ENCODE results near the gene ADAMTS14. TPM values are rescaled to one million over a fixed set of nuclear protein-coding genes. Genes with fewer than 3 reads are reported as not detected.

ADAMTS14 gene
- total RNA-seq, 2 experiments from 2014 or later: 0.16 to 0.25 TPM

DNA sequence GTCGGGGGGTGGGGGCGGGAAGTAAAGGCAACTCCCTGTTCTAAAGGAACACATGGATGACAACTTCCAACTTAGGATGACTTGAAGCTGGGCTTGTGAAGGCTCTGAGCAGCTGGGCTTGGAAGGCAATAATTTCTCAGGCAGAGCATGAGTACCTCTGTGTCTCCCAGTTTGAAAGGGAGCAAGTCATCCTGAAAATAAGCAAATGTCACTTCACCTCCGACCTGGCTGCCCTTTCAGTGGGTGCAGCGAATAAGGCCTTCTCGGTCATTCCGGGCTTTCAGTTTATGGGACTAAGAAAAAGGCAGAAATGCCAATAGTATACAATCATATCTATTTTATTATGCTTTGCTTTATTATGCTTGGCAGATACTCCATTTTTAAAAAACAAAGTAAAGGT, 15.3 kb upstream of the ADAMTS14 start:
- no peaks in the 10 kb centered on the region for H3K27me3 Mint-ChIP-seq
- no peak for ATAC-seq
- H3K9me3 Mint-ChIP-seq: peaks cover 6% of the 10 kb centered on the region
- TF ChIP-seq, protein P1, sequence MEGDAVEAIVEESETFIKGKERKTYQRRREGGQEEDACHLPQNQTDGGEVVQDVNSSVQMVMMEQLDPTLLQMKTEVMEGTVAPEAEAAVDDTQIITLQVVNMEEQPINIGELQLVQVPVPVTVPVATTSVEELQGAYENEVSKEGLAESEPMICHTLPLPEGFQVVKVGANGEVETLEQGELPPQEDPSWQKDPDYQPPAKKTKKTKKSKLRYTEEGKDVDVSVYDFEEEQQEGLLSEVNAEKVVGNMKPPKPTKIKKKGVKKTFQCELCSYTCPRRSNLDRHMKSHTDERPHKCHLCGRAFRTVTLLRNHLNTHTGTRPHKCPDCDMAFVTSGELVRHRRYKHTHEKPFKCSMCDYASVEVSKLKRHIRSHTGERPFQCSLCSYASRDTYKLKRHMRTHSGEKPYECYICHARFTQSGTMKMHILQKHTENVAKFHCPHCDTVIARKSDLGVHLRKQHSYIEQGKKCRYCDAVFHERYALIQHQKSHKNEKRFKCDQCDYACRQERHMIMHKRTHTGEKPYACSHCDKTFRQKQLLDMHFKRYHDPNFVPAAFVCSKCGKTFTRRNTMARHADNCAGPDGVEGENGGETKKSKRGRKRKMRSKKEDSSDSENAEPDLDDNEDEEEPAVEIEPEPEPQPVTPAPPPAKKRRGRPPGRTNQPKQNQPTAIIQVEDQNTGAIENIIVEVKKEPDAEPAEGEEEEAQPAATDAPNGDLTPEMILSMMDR (IDR thresholded peaks at IDR 0.05): no peak
- intact Hi-C loops (cut with micrococcal nuclease): no loop called here
- POLR2A ChIA-PET: no interaction called here
- CTCF ChIA-PET: interaction anchor here (0.9 kb wide), 2 partner anchors 37 to 98 kb away, joined by 3 to 4 read pairs; no protein-coding TSS in a partner anchor
- H3K36me3 Mint-ChIP-seq (ENCODE audit: low read depth): no peaks in the 10 kb centered on the region
- H3K4me3 Mint-ChIP-seq: no peak overlapping the region
- H3K27ac Mint-ChIP-seq: no peak overlapping the region
- DNase-seq: no peak
- peaks cover 15% of the 10 kb centered on the region for H3K4me1 Mint-ChIP-seq (ENCODE audit: low read depth)

GRCh38 chr10:70658582-70659136, 13.6 kb upstream of the ADAMTS14 start:
- no peaks in the 10 kb centered on the region for H3K36me3 Mint-ChIP-seq (ENCODE audit: low read depth)
- TF ChIP-seq, protein P1 (IDR thresholded peaks at IDR 0.05): no peak
- POLR2A ChIA-PET: no interaction called here

DNA sequence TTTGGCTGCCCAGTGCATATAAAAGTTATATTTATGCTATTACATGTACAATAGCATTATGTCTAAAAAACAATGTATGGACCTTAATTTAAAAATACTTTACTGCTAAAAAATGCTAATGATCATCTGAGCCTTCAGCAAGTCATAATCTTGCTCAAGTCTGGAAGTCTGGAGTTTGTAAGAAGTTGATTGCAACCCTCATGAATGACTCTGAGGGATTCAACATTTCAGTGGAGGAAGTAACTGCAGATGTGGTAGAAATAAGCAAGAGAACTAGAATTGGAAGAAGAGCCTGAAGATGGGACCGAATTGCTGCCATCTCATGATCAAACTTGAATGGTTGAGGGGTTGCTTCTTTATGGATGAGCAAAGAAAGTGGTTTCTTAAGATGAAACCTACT, 13.0 kb upstream of the ADAMTS14 start:
- ATAC-seq: no peak
- H3K4me3 Mint-ChIP-seq: no peak overlapping the region
- CTCF ChIA-PET: no interaction called here
- H3K27me3 Mint-ChIP-seq: no peaks in the 10 kb centered on the region
- no peak for DNase-seq
- H3K4me1 Mint-ChIP-seq (ENCODE audit: low read depth): peaks cover 15% of the 10 kb centered on the region
- H3K27ac Mint-ChIP-seq: no peak overlapping the region
- H3K36me3 Mint-ChIP-seq (ENCODE audit: low read depth): no peaks in the 10 kb centered on the region
- POLR2A ChIA-PET: no interaction called here
- intact Hi-C loops (cut with micrococcal nuclease): no loop called here
- TF ChIP-seq, protein P1 (IDR thresholded peaks at IDR 0.05): no peak
- peaks cover 5% of the 10 kb centered on the region for H3K9me3 Mint-ChIP-seq

More at GRCh38 chr10:70658582-70659136, 13.6 kb upstream of the ADAMTS14 start:
- CTCF ChIA-PET: interaction anchor here (1.0 kb wide), 1 partner anchor 100 kb away, joined by 3 read pairs; no protein-coding TSS in a partner anchor
- no peak overlapping the region for H3K4me3 Mint-ChIP-seq
- peaks cover 15% of the 10 kb centered on the region for H3K4me1 Mint-ChIP-seq (ENCODE audit: low read depth)
- ATAC-seq (no peak), DNase-seq (no peak)
- no peak overlapping the region for H3K27ac Mint-ChIP-seq
- intact Hi-C loops (cut with micrococcal nuclease): no loop called here
- no peaks in the 10 kb centered on the region for H3K27me3 Mint-ChIP-seq
- H3K9me3 Mint-ChIP-seq: peaks cover 5% of the 10 kb centered on the region

DNA sequence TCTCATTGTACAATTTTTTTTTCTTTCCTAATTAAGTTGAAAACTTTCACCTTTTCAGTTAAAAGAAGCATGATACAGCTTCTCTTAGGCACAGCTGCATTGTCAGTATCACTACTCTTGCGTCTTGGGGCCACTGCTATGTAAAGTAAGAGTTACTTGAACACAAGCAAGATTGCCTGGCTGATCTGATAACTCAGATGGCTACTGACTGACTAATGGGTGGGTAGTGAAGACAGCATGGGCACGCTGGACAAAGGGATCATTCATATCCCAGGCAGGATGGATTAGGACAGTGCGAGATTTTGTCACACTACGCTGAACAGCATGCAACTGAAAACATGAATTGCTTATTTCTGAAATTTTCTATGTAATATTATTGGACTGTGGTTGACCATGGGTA, 11.6 kb upstream of the ADAMTS14 start:
- ATAC-seq: no peak
- Mint-ChIP-seq H3K27ac (no peak overlapping the region), H3K36me3 (ENCODE audit: low read depth) (no peaks in the 10 kb centered on the region), H3K9me3 (peaks cover 5% of the 10 kb centered on the region), H3K4me1 (ENCODE audit: low read depth) (peaks cover 15% of the 10 kb centered on the region), H3K4me3 (no peak overlapping the region), H3K27me3 (no peaks in the 10 kb centered on the region)
- CTCF ChIA-PET: no interaction called here
- intact Hi-C loops (cut with micrococcal nuclease): no loop called here
- TF ChIP-seq, protein P1 (IDR thresholded peaks at IDR 0.05): no peak
- POLR2A ChIA-PET: no interaction called here
- no peak for DNase-seq

GRCh38 chr10:70661623-70662361, 10.5 kb upstream of the ADAMTS14 start:
- peaks cover 5% of the 10 kb centered on the region for H3K4me1 Mint-ChIP-seq (ENCODE audit: low read depth)
- ATAC-seq (no peak), DNase-seq (no peak)
- H3K27me3 Mint-ChIP-seq: no peaks in the 10 kb centered on the region
- intact Hi-C loops (cut with micrococcal nuclease): no loop called here
- no peak overlapping the region for H3K4me3 Mint-ChIP-seq
- ChIA-PET POLR2A (interaction anchor here (0.6 to 0.9 kb wide), 2 partner anchors 9 to 84 kb away, joined by 3 to 4 read pairs; no protein-coding TSS in a partner anchor), CTCF (no interaction called here)
- TF ChIP-seq, protein P1 (IDR thresholded peaks at IDR 0.05): no peak
- peaks cover 5% of the 10 kb centered on the region for H3K9me3 Mint-ChIP-seq
- H3K27ac Mint-ChIP-seq: no peak overlapping the region
- no peaks in the 10 kb centered on the region for H3K36me3 Mint-ChIP-seq (ENCODE audit: low read depth)

Data from activated CD8-positive, alpha-beta T cell treated with anti-CD3 and anti-CD28 coated beads for 36 hours (primary cell).